ENCODE results near the gene PDS5A. TPM values are rescaled to one million over a fixed set of nuclear protein-coding genes. Genes with fewer than 3 reads are reported as not detected.

The PDS5A gene
- total RNA-seq, 1 donor from 2014 or later: 132 TPM

DNA sequence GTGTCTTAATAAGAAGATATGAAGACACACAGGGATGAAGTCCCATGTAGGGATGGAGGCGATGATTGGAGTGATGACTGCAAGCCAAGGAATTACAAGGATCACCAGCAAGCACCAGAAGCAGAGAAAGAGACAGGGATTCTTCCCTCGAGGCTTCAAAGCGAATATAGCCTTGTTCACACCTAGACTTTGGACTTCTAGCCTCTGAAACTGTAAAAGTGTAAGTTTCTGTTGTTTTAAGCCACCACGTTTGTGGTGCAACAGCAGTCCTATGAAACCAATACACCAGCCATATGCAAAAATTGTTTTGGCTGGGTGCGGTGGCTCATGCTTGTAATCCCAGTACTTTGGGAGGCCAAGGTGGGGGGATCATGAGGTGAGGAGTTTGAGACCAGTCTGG, 9.8 kb upstream of the PDS5A start:
- Histone ChIP-seq H3K4me3 (no peak overlapping the region), H3K79me2 (ENCODE audit: low read depth) (no peaks in the 10 kb centered on the region), H3K36me3 (no peaks in the 10 kb centered on the region), H3K27me3 (no peaks in the 10 kb centered on the region), H3K27ac (no peak overlapping the region), H3K9ac (no peak overlapping the region), H3K4me2 (no peak overlapping the region), H3F3A (ENCODE audit: low read depth) (no peaks in the 10 kb centered on the region), H3K4me1 (no peaks in the 10 kb centered on the region), H2AFZ (replicated peaks) (no peak overlapping the region), H4K20me1 (ENCODE audit: low read depth) (no peaks in the 10 kb centered on the region), H3K9me3 (ENCODE audit: low read depth) (no peaks in the 10 kb centered on the region)
- DNase-seq (ENCODE audit: low spot score): no peak
- Mint-ChIP-seq H3K36me3 (no peaks in the 10 kb centered on the region), H3K9me3 (no peaks in the 10 kb centered on the region), H3K4me1 (no peaks in the 10 kb centered on the region), H3K4me3 (no peak overlapping the region), H3K27me3 (ENCODE audit: insufficient read depth, low read depth) (no peaks in the 10 kb centered on the region), H3K27ac (no peak overlapping the region)
- TF ChIP-seq, protein P1, sequence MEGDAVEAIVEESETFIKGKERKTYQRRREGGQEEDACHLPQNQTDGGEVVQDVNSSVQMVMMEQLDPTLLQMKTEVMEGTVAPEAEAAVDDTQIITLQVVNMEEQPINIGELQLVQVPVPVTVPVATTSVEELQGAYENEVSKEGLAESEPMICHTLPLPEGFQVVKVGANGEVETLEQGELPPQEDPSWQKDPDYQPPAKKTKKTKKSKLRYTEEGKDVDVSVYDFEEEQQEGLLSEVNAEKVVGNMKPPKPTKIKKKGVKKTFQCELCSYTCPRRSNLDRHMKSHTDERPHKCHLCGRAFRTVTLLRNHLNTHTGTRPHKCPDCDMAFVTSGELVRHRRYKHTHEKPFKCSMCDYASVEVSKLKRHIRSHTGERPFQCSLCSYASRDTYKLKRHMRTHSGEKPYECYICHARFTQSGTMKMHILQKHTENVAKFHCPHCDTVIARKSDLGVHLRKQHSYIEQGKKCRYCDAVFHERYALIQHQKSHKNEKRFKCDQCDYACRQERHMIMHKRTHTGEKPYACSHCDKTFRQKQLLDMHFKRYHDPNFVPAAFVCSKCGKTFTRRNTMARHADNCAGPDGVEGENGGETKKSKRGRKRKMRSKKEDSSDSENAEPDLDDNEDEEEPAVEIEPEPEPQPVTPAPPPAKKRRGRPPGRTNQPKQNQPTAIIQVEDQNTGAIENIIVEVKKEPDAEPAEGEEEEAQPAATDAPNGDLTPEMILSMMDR (IDR thresholded peaks at IDR 0.05): no peak
- no peak for TF ChIP-seq EZH2phosphoT487 (IDR thresholded peaks at IDR 0.05)
- no peak for TF ChIP-seq EZH2 (IDR thresholded peaks at IDR 0.05)

GRCh38 chr4:39978904-39979303, 1.2 kb upstream of the PDS5A start:
- H3K9me3 Mint-ChIP-seq: no peaks in the 10 kb centered on the region
- H3K27me3 Mint-ChIP-seq (ENCODE audit: insufficient read depth, low read depth): peaks cover 6% of the 10 kb centered on the region
- no peaks in the 10 kb centered on the region for H3K9me3 ChIP-seq (ENCODE audit: low read depth)
- H3K4me3 Mint-ChIP-seq: peak overlapping the region; percentile 24
- no peak overlapping the region for H3K27ac Mint-ChIP-seq
- H3K4me1 Mint-ChIP-seq: peaks cover 17% of the 10 kb centered on the region
- peaks cover 7% of the 10 kb centered on the region for H3K36me3 ChIP-seq
- no peaks in the 10 kb centered on the region for H3K27me3 ChIP-seq
- H3K4me1 ChIP-seq: peaks cover 15% of the 10 kb centered on the region
- no peak overlapping the region for H3K4me2 ChIP-seq
- no peak overlapping the region for H3K9ac ChIP-seq
- no peak overlapping the region for H3K4me3 ChIP-seq
- peaks cover 17% of the 10 kb centered on the region for H3K36me3 Mint-ChIP-seq
- no peak overlapping the region for H3K27ac ChIP-seq
- H3K79me2 ChIP-seq (ENCODE audit: low read depth): peaks cover 34% of the 10 kb centered on the region
- TF ChIP-seq, protein P1 (IDR thresholded peaks at IDR 0.05): no peak
- TF ChIP-seq EZH2 (IDR thresholded peaks at IDR 0.05): no peak
- no peak for TF ChIP-seq EZH2phosphoT487 (IDR thresholded peaks at IDR 0.05)
- H3F3A ChIP-seq (ENCODE audit: low read depth): peaks cover 7% of the 10 kb centered on the region
- H2AFZ ChIP-seq (replicated peaks): no peak overlapping the region
- H4K20me1 ChIP-seq (ENCODE audit: low read depth): peaks cover 24% of the 10 kb centered on the region
- DNase-seq (ENCODE audit: low spot score): no peak

DNA sequence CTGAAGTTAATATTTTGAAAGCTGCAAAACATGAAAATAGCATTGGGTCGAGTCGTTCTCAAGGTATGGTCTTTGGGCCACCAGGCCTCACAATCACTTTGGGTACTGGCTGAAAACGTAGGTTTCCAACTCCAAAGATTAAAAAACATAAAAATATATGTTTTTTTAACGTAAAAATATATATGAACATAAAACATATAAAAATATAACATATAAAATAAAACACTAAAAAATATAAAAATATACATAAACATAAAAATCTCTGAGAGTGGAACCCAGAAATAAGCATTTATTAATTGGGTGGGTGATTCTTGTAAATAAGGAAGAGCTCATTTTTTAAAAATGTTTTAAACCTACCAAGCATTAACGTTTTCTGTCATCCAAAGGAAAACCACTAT, 666 bp upstream of the PDS5A start:
- peak overlapping the region; percentile 60 for H2AFZ ChIP-seq (replicated peaks)
- no peak overlapping the region for H3K9ac ChIP-seq
- peaks cover 7% of the 10 kb centered on the region for H3F3A ChIP-seq (ENCODE audit: low read depth)
- H3K27ac ChIP-seq: no peak overlapping the region
- H4K20me1 ChIP-seq (ENCODE audit: low read depth): peaks cover 30% of the 10 kb centered on the region
- TF ChIP-seq EZH2phosphoT487 (IDR thresholded peaks at IDR 0.05) (no peak), EZH2 (IDR thresholded peaks at IDR 0.05) (no peak)
- TF ChIP-seq, protein P1 (IDR thresholded peaks at IDR 0.05): no peak
- H3K36me3 Mint-ChIP-seq: peaks cover 20% of the 10 kb centered on the region
- no peaks in the 10 kb centered on the region for H3K9me3 Mint-ChIP-seq
- H3K4me3 ChIP-seq: peak overlapping the region; percentile 91
- DNase-seq (ENCODE audit: low spot score): no peak
- peaks cover 15% of the 10 kb centered on the region for H3K4me1 ChIP-seq
- H3K27me3 ChIP-seq: no peaks in the 10 kb centered on the region
- H3K27me3 Mint-ChIP-seq (ENCODE audit: insufficient read depth, low read depth): peaks cover 6% of the 10 kb centered on the region
- H3K27ac Mint-ChIP-seq: peak overlapping the region; percentile 94
- peak overlapping the region; percentile 70 for H3K4me2 ChIP-seq
- H3K4me1 Mint-ChIP-seq: peaks cover 17% of the 10 kb centered on the region
- no peaks in the 10 kb centered on the region for H3K9me3 ChIP-seq (ENCODE audit: low read depth)
- H3K79me2 ChIP-seq (ENCODE audit: low read depth): peaks cover 40% of the 10 kb centered on the region
- H3K36me3 ChIP-seq: peaks cover 7% of the 10 kb centered on the region
- peak overlapping the region; percentile 93 for H3K4me3 Mint-ChIP-seq

Data from neural progenitor cell (in vitro differentiated cells).